HG02981 (cell line): Measurements from ENCODE around the gene NFAM1.

Source experiments
- ATAC-seq: cut with Tn5 transposase; IDR thresholded peaks from one replicate; pipeline ENCODE4 v1.9.1; 2021; ENCODE audit warnings: mild to moderate bottlenecking, moderate library complexity; ENCODE audit not compliant: unreplicated experiment

The NFAM1 gene

GRCh38 chr22:42384506-42384905, 47.7 kb downstream of the NFAM1 start:
- no peak for ATAC-seq

GRCh38 chr22:42383851-42384417, 48.3 kb downstream of the NFAM1 start:
- ATAC-seq: no peak

- ATAC-seq: no peak
Measured at GRCh38 chr22:42383287-42383686, 48.9 kb downstream of the NFAM1 start.

GRCh38 chr22:42380769-42381551, 51.2 kb downstream of the NFAM1 start:
- ATAC-seq: no peak

- ATAC-seq: no peak
Measured at GRCh38 chr22:42379966-42380537, 52.2 kb downstream of the NFAM1 start.

- no peak for ATAC-seq
Measured at GRCh38 chr22:42376711-42377554, 55.3 kb downstream of the NFAM1 start.

- ATAC-seq: no peak
Measured at GRCh38 chr22:42375982-42376381, 56.2 kb downstream of the NFAM1 start.

- ATAC-seq: no peak
Measured at GRCh38 chr22:42372976-42373375, 59.2 kb downstream of the NFAM1 start.

- ATAC-seq: no peak
Measured at GRCh38 chr22:42371501-42371900, 60.7 kb downstream of the NFAM1 start.

- no peak for ATAC-seq
Measured at GRCh38 chr22:42371099-42371498, 61.1 kb downstream of the NFAM1 start.

GRCh38 chr22:42369250-42370041, 62.8 kb downstream of the NFAM1 start:
- peak; percentile 89 for ATAC-seq

GRCh38 chr22:42368379-42369249, 63.6 kb downstream of the NFAM1 start:
- peak; percentile 18 for ATAC-seq

- ATAC-seq: no peak
Measured at GRCh38 chr22:42367980-42368378, 64.2 kb downstream of the NFAM1 start.

- no peak for ATAC-seq
Measured at GRCh38 chr22:42366806-42367581, 65.2 kb downstream of the NFAM1 start.

- ATAC-seq: no peak
Measured at GRCh38 chr22:42365942-42366695, 66.1 kb downstream of the NFAM1 start.

- no peak for ATAC-seq
Measured at GRCh38 chr22:42365111-42365865, 66.9 kb downstream of the NFAM1 start.

- no peak for ATAC-seq
Measured at GRCh38 chr22:42364604-42365110, 67.5 kb downstream of the NFAM1 start.
